GM18873 (cell line): ENCODE measurements around the gene SERTAD4.
"Not testable (repeated sequence)": the region's sequence is repeated elsewhere in the genome, so short reads cannot be mapped to it uniquely, and the experiment has no call there.

ENCODE experiments used
- ATAC-seq: cut with Tn5 transposase; IDR thresholded peaks from one replicate; pipeline ENCODE4 v1.9.1; 2021; ENCODE audit warnings: mild to moderate bottlenecking, moderate library complexity, moderate number of reproducible peaks; ENCODE audit not compliant: unreplicated experiment, low FRiP score

SERTAD4 gene

GRCh38 chr1:210257698-210258529 is 25.3 kb downstream of the SERTAD4 start:
- no peak for ATAC-seq

GRCh38 chr1:210259561-210259960 is 27.0 kb downstream of the SERTAD4 start:
- no peak for ATAC-seq

GRCh38 chr1:210260096-210260495 is 27.5 kb downstream of the SERTAD4 start:
- no peak for ATAC-seq

- ATAC-seq: no peak
Measured at GRCh38 chr1:210262167-210262896, 29.7 kb downstream of the SERTAD4 start.

- ATAC-seq: no peak
Measured at GRCh38 chr1:210262897-210263272, 30.3 kb downstream of the SERTAD4 start.

- no peak for ATAC-seq
Measured at GRCh38 chr1:210263963-210264362, 31.4 kb downstream of the SERTAD4 start.

GRCh38 chr1:210264496-210265380 is 32.1 kb downstream of the SERTAD4 start:
- no peak for ATAC-seq

- not testable (repeated sequence) for ATAC-seq
Measured at GRCh38 chr1:210265392-210265955, 32.9 kb downstream of the SERTAD4 start.

- no peak for ATAC-seq
Measured at GRCh38 chr1:210269981-210270380, 37.4 kb downstream of the SERTAD4 start.

GRCh38 chr1:210272666-210273065 is 40.1 kb downstream of the SERTAD4 start:
- no peak for ATAC-seq

GRCh38 chr1:210280221-210280620 is 47.6 kb downstream of the SERTAD4 start:
- no peak for ATAC-seq

- ATAC-seq: no peak
Measured at GRCh38 chr1:210288116-210288515, 55.5 kb downstream of the SERTAD4 start.

GRCh38 chr1:210289248-210289647 is 56.7 kb downstream of the SERTAD4 start:
- no peak for ATAC-seq

GRCh38 chr1:210291081-210291764 is 58.6 kb downstream of the SERTAD4 start:
- ATAC-seq: no peak

- no peak for ATAC-seq
Measured at GRCh38 chr1:210291786-210292230, 59.2 kb downstream of the SERTAD4 start.

GRCh38 chr1:210292231-210292871 is 59.8 kb downstream of the SERTAD4 start:
- no peak for ATAC-seq

GRCh38 chr1:210293171-210293607 is 60.6 kb downstream of the SERTAD4 start:
- no peak for ATAC-seq

- no peak for ATAC-seq
Measured at GRCh38 chr1:210294999-210295745, 62.6 kb downstream of the SERTAD4 start.
